ENCODE data around the gene ANGEL2. TPM values are rescaled to one million over a fixed set of nuclear protein-coding genes. Genes with fewer than 3 reads are reported as not detected.

The ANGEL2 gene
- total and polyA plus RNA-seq, 2 of the 13 experiments (the other 11 are each of a cell fraction or from before 2014, with no cell fraction given): 12.3 to 25.4 TPM

GRCh38 chr1:212950243-212951125 is 65.2 kb downstream of the ANGEL2 start, which contains the start of gene VASH2 (continued):
- TF ChIP-seq ZNF687 (CRISPR knock-in tag; IDR thresholded peaks at IDR 0.05) (peak; percentile 79), ZFX (CRISPR knock-in tag; IDR thresholded peaks at IDR 0.05; ENCODE audit: low read depth) (0 out of 2 replicates have a peak, but pooled peaks have one; percentile 15)

DNA sequence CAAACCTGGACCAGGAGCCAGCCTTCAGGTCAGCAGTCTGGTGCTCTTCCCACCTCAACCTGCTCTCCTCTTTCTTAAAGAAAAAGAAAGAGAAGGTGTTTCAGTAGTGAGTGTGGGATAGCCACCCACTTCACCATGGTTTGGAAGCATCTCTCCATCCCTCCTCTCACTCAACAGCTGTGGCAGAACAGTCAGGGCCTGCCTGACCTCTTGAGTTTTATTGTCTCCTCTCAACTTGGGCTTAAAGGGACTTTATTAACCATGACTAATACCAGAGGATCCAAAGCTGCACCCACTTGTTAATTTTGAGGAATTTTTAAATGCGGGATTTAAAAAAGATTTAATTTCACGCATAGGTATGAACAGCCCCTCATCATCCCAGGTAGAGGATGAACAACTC is 65.9 kb downstream of the ANGEL2 start:
- Histone ChIP-seq H2AFZ (ENCODE audit: low read length) (no peak overlapping the region), H3K4me3 (replicated peaks in 1 of 3; ENCODE audit: insufficient read depth in 1 of 3, low read depth in 2 of 3, low read length in 3 of 3) (peak overlapping the region in 1 of 3 experiments; percentile 31; a peak in 2 of 6 replicates), H3K9me3 (ENCODE audit: low read length) (no peaks in the 10 kb centered on the region), H3K4me2 (ENCODE audit: low read depth, low read length) (peak overlapping the region; percentile 65), H3K27ac (ENCODE audit: extremely low read length, insufficient read depth, low read length) (no peak overlapping the region), H3K79me2 (ENCODE audit: insufficient read depth, low read length) (no peaks in the 10 kb centered on the region), H3K4me1 (ENCODE audit: insufficient read depth, low read length) (peaks cover 8% of the 10 kb centered on the region; the same call in 1 of the 2 replicates), H4K20me1 (ENCODE audit: insufficient read depth, low read length) (no peaks in the 10 kb centered on the region), H3K27me3 (ENCODE audit: control insufficient read depth in 1 of 2, insufficient read depth in 2 of 2, low read length in 2 of 2) (no peaks in the 10 kb centered on the region), H3K36me3 (replicated peaks in 1 of 2; ENCODE audit: control insufficient read depth in 1 of 2, insufficient read depth in 2 of 2, low read length in 2 of 2) (no peaks in the 10 kb centered on the region), H3K9ac (ENCODE audit: insufficient read depth, low read depth, low read length) (no peak overlapping the region)
- no TSS peak for BruUV-seq (replicated peaks)
- CTCF ChIA-PET (ENCODE audit: low intra/inter-chr PET ratio, low total read pairs): no interaction called here
- ATAC-seq (no peak), DNase-seq (ENCODE audit: low spot score) (no peak), FAIRE-seq (no peak)
- in situ Hi-C loops (cut with HindIII; ENCODE audit: extremely low pct_ligation_motif_present, low pct_unique_long_range_greater_than_20kb): no loop called here
- POLR2A ChIA-PET: no interaction called here
- TF ChIP-seq ZNF264 (CRISPR knock-in tag; IDR thresholded peaks at IDR 0.05): no peak
- 78% methylated on average over 2 of the region's 2 CpGs for WGBS (ENCODE audit: low lambda C conversion rate)
- intact Hi-C loops (cut with micrococcal nuclease; ENCODE audit: unreplicated experiment): loop anchor here (5.0 kb wide), 1 partner anchor 33 kb away; no protein-coding TSS in a partner anchor

All from HepG2 (cell line).